ENCODE results near the gene NAE1. TPM values are rescaled to one million over a fixed set of nuclear protein-coding genes. Genes with fewer than 3 reads are reported as not detected.

Gene NAE1
- total RNA-seq, 1 experiment from 2014 or later = 65.7 TPM

- Mint-ChIP-seq H3K9me3 (ENCODE audit: unreplicated experiment) (no peaks in the 10 kb centered on the region), H3K4me1 (ENCODE audit: insufficient read depth, unreplicated experiment) (no peaks in the 10 kb centered on the region), H3K4me3 (ENCODE audit: unreplicated experiment) (no peak overlapping the region), H3K27me3 (ENCODE audit: insufficient read depth, unreplicated experiment) (no peaks in the 10 kb centered on the region), H3K27ac (ENCODE audit: low read depth, unreplicated experiment) (no peak overlapping the region), H3K36me3 (ENCODE audit: insufficient read depth, unreplicated experiment) (no peaks in the 10 kb centered on the region)
- ChIA-PET CTCF (interaction anchor here (0.5 to 3.3 kb wide), 4 partner anchors 23 to 99 kb away, joined by 3 to 16 read pairs (median 4); partner anchors contain the start of gene NAE1), POLR2A (no interaction called here)
- DNase-seq (ENCODE audit: unreplicated experiment) = no peak
- BruUV-seq (replicated peaks) = no TSS peak
- TF ChIP-seq CTCF (IDR thresholded peaks at IDR 0.05; ENCODE audit: unreplicated experiment) = no peak
- intact Hi-C loops (cut with micrococcal nuclease) = no loop called here
Measured at GRCh38 chr16:66853261-66854139, 22.7 kb upstream of the NAE1 start.

GRCh38 chr16:66851166-66851964 lies 20.6 kb upstream of the NAE1 start:
- BruUV-seq (replicated peaks) = no TSS peak
- H3K9me3 Mint-ChIP-seq (ENCODE audit: unreplicated experiment) = no peaks in the 10 kb centered on the region
- intact Hi-C loops (cut with micrococcal nuclease) = no loop called here
- H3K4me1 Mint-ChIP-seq (ENCODE audit: insufficient read depth, unreplicated experiment) = no peaks in the 10 kb centered on the region
- no peak for TF ChIP-seq CTCF (IDR thresholded peaks at IDR 0.05; ENCODE audit: unreplicated experiment)
- no peaks in the 10 kb centered on the region for H3K27me3 Mint-ChIP-seq (ENCODE audit: insufficient read depth, unreplicated experiment)
- no peak for DNase-seq (ENCODE audit: unreplicated experiment)
- no peaks in the 10 kb centered on the region for H3K36me3 Mint-ChIP-seq (ENCODE audit: insufficient read depth, unreplicated experiment)
- H3K4me3 Mint-ChIP-seq (ENCODE audit: unreplicated experiment) = no peak overlapping the region
- CTCF ChIA-PET = interaction anchor here (0.6 to 1.1 kb wide), 4 partner anchors 8 to 21 kb away, joined by 3 to 6 read pairs (median 4); partner anchors contain the start of gene NAE1
- no peak overlapping the region for H3K27ac Mint-ChIP-seq (ENCODE audit: low read depth, unreplicated experiment)
- POLR2A ChIA-PET = interaction anchor here (0.9 kb wide), 1 partner anchor 67 kb away, joined by 3 read pairs; no protein-coding TSS in a partner anchor

- CTCF ChIA-PET = interaction anchor here (0.6 to 5.5 kb wide), 7 partner anchors 11 to 578 kb away, joined by 3 to 39 read pairs (median 3); partner anchors contain the start of gene NAE1
- intact Hi-C loops (cut with micrococcal nuclease) = no loop called here
- Mint-ChIP-seq H3K4me1 (ENCODE audit: insufficient read depth, unreplicated experiment) (no peaks in the 10 kb centered on the region), H3K4me3 (ENCODE audit: unreplicated experiment) (no peak overlapping the region), H3K27ac (ENCODE audit: low read depth, unreplicated experiment) (no peak overlapping the region), H3K27me3 (ENCODE audit: insufficient read depth, unreplicated experiment) (peaks cover 5% of the 10 kb centered on the region), H3K36me3 (ENCODE audit: insufficient read depth, unreplicated experiment) (no peaks in the 10 kb centered on the region), H3K9me3 (ENCODE audit: unreplicated experiment) (no peaks in the 10 kb centered on the region)
- POLR2A ChIA-PET = interaction anchor here (0.9 kb wide), 1 partner anchor 66 kb away, joined by 3 read pairs; no protein-coding TSS in a partner anchor
- no peak for DNase-seq (ENCODE audit: unreplicated experiment)
- BruUV-seq (replicated peaks) = no TSS peak
- no peak for TF ChIP-seq CTCF (IDR thresholded peaks at IDR 0.05; ENCODE audit: unreplicated experiment)
Measured at GRCh38 chr16:66850115-66850815, 19.5 kb upstream of the NAE1 start.

All from MCF 10A (cell line).